ENCODE data around the gene CPEB1.

GRCh38 chr15:82549199-82549665, 97.9 kb downstream of the CPEB1 start:
- TF ChIP-seq CTCF (IDR thresholded peaks at IDR 0.05): no peak
- TF ChIP-seq POLR2A (IDR thresholded peaks at IDR 0.05): no peak
